Lung (tissue), 12 donors: ENCODE measurements around the gene EYA4. TPM values are rescaled to one million over a fixed set of nuclear protein-coding genes. Genes with fewer than 3 reads are reported as not detected.

Experiments used
- ATAC-seq: fragments of 200-7000 bp; cut with Tn5 transposase; one replicate; pipeline ENCODE4 v1.9.1; 2020; ENCODE audit warnings: moderate number of reproducible peaks; ENCODE audit not compliant: insufficient read depth, low FRiP score
- DNase-seq, 3 donors: peaks; one replicate each; pipeline ENCODE4 v3.0.0-alpha.2; 2013 to 2017
- H3K27ac ChIP-seq, 2 donors: one replicate each; pipeline ENCODE4 v1.5.1; 2013; ENCODE audit warnings: mild to moderate bottlenecking in 2 of 2, moderate library complexity in 2 of 2, control low read depth in 1 of 2, inconsistent platforms in 1 of 2, low read depth in 1 of 2, low read length in 1 of 2
- H3K27me3 ChIP-seq, 3 donors: one replicate each; pipeline ENCODE4 v1.5.1; 2013; ENCODE audit warnings: low read length in 2 of 3; ENCODE audit not compliant: control insufficient read depth in 3 of 3, insufficient read depth in 3 of 3
- H3K36me3 ChIP-seq, 4 donors: one replicate each; pipeline ENCODE4 v1.5.1; 2013; ENCODE audit warnings: low read length in 4 of 4, mild to moderate bottlenecking in 1 of 4, moderate library complexity in 1 of 4; ENCODE audit not compliant: control insufficient read depth in 4 of 4, insufficient read depth in 4 of 4
- H3K4me1 ChIP-seq, 5 donors: one replicate each; pipeline ENCODE4 v1.5.1; 2013; ENCODE audit warnings: low read length in 5 of 5, mild to moderate bottlenecking in 2 of 5, moderate library complexity in 1 of 5; ENCODE audit not compliant: control insufficient read depth in 5 of 5, insufficient read depth in 5 of 5
- H3K4me3 ChIP-seq: one replicate; pipeline ENCODE4 v1.5.1; 2013; ENCODE audit warnings: mild to moderate bottlenecking, control low read depth, moderate library complexity
- H3K9ac ChIP-seq, 2 donors: one replicate each; pipeline ENCODE4 v1.5.1; 2013; ENCODE audit warnings: low read length in 2 of 2, control low read depth in 1 of 2; ENCODE audit not compliant: insufficient read depth in 1 of 2
- H3K9me3 ChIP-seq, 4 donors: one replicate each; pipeline ENCODE4 v1.5.1; 2013; ENCODE audit warnings: low read length in 3 of 4, mild to moderate bottlenecking in 1 of 4, moderate library complexity in 1 of 4; ENCODE audit not compliant: control insufficient read depth in 4 of 4, insufficient read depth in 3 of 4
- CTCF ChIP-seq: IDR thresholded peaks from 2 replicates; pipeline ENCODE4 v1.5.1; 2012; ENCODE audit warnings: mild to moderate bottlenecking; ENCODE audit errors: control extremely low read depth, extremely low read depth
- WGBS, 2 donors: extraction: QIAGEN DNeasy Blood & Tissue Kit; methylation state at CpG; one replicate each; pipeline ENCODE4 v1.1.7; 2013; 5-methylcytosine and 5-hydroxymethylcytosine counted together
- polyA plus RNA-seq, 2 donors: library from polyadenylated mRNA; stranded (reverse); fragments of 200-250 nt; gene quantifications; one replicate each; pipeline ENCODE4 v1.2.1, GENCODE V29; 2013
- total RNA-seq, 2 donors: library from RNA; depleted of rRNA in 1 of 2; stranded (reverse); fragments of >200 nt in 1 of 2; gene quantifications; one replicate each; pipeline ENCODE4 v1.2.1, GENCODE V29; 2014 to 2021
- donor health status: control.
- donor health status: control.
- donor health status: Bipolar disorder and iron deficiency.
- donor health status: healthy.
- donor health status: DM: yes; HTN: yes; CAD: no.

EYA4 gene
- total and polyA plus RNA-seq, 4 donors = 0.49 to 7.4 (median 2.2) TPM

GRCh38 chr6:133547136-133547535 lies 306.0 kb downstream of the EYA4 start:
- WGBS, 2 donors = 84 to 85% methylated on average over 1 of the region's 1 CpG

GRCh38 chr6:133548423-133549159 lies 307.4 kb downstream of the EYA4 start:
- peaks cover 0 to 5% (median 0%) of the 10 kb centered on the region in 3 donors for H3K27me3 ChIP-seq
- H3K36me3 ChIP-seq = no peaks in the 10 kb centered on the region
- H3K9me3 ChIP-seq = no peaks in the 10 kb centered on the region
- no peak overlapping the region for H3K4me3 ChIP-seq
- 53 to 80% methylated on average over 4 of the region's 4 CpGs for WGBS, 2 donors
- no peak overlapping the region for H3K27ac ChIP-seq
- TF ChIP-seq CTCF = no peak
- ATAC-seq (peak; percentile 74), DNase-seq (peak; percentile 41 to 88 (median 67))
- no peak overlapping the region for H3K9ac ChIP-seq
- peaks cover 4 to 17% (median 9%) of the 10 kb centered on the region in 5 donors for H3K4me1 ChIP-seq

More at GRCh38 chr6:133547136-133547535, 306.0 kb downstream of the EYA4 start:
- no peak overlapping the region for H3K4me3 ChIP-seq
- TF ChIP-seq CTCF = no peak
- no peak for DNase-seq
- no peak for ATAC-seq
- no peaks in the 10 kb centered on the region for H3K36me3 ChIP-seq
- no peaks in the 10 kb centered on the region for H3K9me3 ChIP-seq
- peaks cover 0 to 5% (median 0%) of the 10 kb centered on the region in 3 donors for H3K27me3 ChIP-seq
- H3K9ac ChIP-seq = no peak overlapping the region
- H3K27ac ChIP-seq = no peak overlapping the region
- peaks cover 4 to 14% (median 7%) of the 10 kb centered on the region in 5 donors for H3K4me1 ChIP-seq

GRCh38 chr6:133549371-133549801 lies 308.2 kb downstream of the EYA4 start:
- no peak overlapping the region for H3K9ac ChIP-seq
- no peak for ATAC-seq
- no peaks in the 10 kb centered on the region for H3K9me3 ChIP-seq
- no peak for TF ChIP-seq CTCF
- peaks cover 0 to 5% (median 0%) of the 10 kb centered on the region in 3 donors for H3K27me3 ChIP-seq
- H3K36me3 ChIP-seq = no peaks in the 10 kb centered on the region
- no peak for DNase-seq
- H3K4me1 ChIP-seq = peaks cover 4 to 17% (median 9%) of the 10 kb centered on the region in 5 donors
- 59 to 66% methylated on average over 4 of the region's 4 CpGs for WGBS, 2 donors
- no peak overlapping the region for H3K4me3 ChIP-seq
- no peak overlapping the region for H3K27ac ChIP-seq
